Kidney (tissue), 14 donors: ENCODE measurements around the gene SPACA5B. TPM values are rescaled to one million over a fixed set of nuclear protein-coding genes. Genes with fewer than 3 reads are reported as not detected.
"Not testable (repeated sequence)": the region's sequence is repeated elsewhere in the genome, so short reads cannot be mapped to it uniquely, and the experiment has no call there.

ENCODE experiments used
- DNase-seq, 5 donors: peaks; one replicate each; pipeline ENCODE4 v3.0.0-alpha.2; 2013 to 2020
- FAIRE-seq: peaks from 2 replicates; lab custom pipeline; 2012; peaks lifted over from hg19 to GRCh38; lab: Jason Lieb, UNC
- H3K27ac ChIP-seq, 2 donors: one replicate each; pipeline ENCODE4 v1.7.0; 2013; ENCODE audit warnings: low read depth in 2 of 2, low read length in 2 of 2, inconsistent platforms in 1 of 2
- H3K27me3 ChIP-seq: one replicate; pipeline ENCODE4 v1.7.1; 2013; ENCODE audit warnings: low read length, inconsistent platforms; ENCODE audit not compliant: control insufficient read depth, insufficient read depth
- H3K36me3 ChIP-seq, 3 donors: one replicate each; pipeline versions ENCODE4 v1.7.0 to v1.7.1; 2013; ENCODE audit warnings: low read length in 3 of 3, control low read depth in 1 of 3, inconsistent platforms in 1 of 3; ENCODE audit not compliant: insufficient read depth in 3 of 3, control insufficient read depth in 2 of 3
- H3K4me1 ChIP-seq, 3 donors: one replicate each; pipeline versions ENCODE4 v1.7.0 to v1.7.1; 2013; ENCODE audit warnings: low read length in 3 of 3, inconsistent platforms in 1 of 3, low read depth in 1 of 3; ENCODE audit not compliant: control insufficient read depth in 2 of 3, insufficient read depth in 2 of 3
- H3K4me3 ChIP-seq, 3 donors: one replicate each; pipeline versions ENCODE4 v1.7.0 to v1.8.1; 2013; ENCODE audit warnings: low read length in 3 of 3, control low read depth in 1 of 3, inconsistent platforms in 1 of 3
- H3K9ac ChIP-seq, 3 donors: one replicate each; pipeline versions ENCODE4 v1.7.0 to v1.7.1; 2013; ENCODE audit warnings: low read length in 3 of 3, control low read depth in 1 of 3, inconsistent platforms in 1 of 3
- H3K9me3 ChIP-seq, 3 donors: one replicate each; pipeline versions ENCODE4 v1.7.0 to v1.7.1; 2013; ENCODE audit warnings: low read length in 3 of 3, control low read depth in 1 of 3, inconsistent platforms in 1 of 3; ENCODE audit not compliant: control insufficient read depth in 2 of 3, insufficient read depth in 1 of 3
- CTCF ChIP-seq: IDR thresholded peaks from 3 replicates; pipeline ENCODE4 v1.5.1; 2012; ENCODE audit warnings: mild to moderate bottlenecking, moderate library complexity, borderline replicate concordance; ENCODE audit not compliant: insufficient read depth; ENCODE audit errors: extremely low read depth
- intact Hi-C: fragments of 100-400 bp; cut with DNase I; formaldehyde crosslinking; loops from one replicate; pipeline ENCODE4 v1.11.1; 2022
- polyA plus RNA-seq: library from polyadenylated mRNA; stranded (reverse); fragments of 350-450 nt; fragmentation: Illumina TruSeq; extraction: RNeasy Lipid Tissue Mini Kit (QIAGEN cat#74804); gene quantifications from one replicate; pipeline ENCODE4 v1.2.3, GENCODE V29; 2014; ENCODE audit warnings: low read depth, low replicate concordance; ENCODE audit not compliant: insufficient read depth
- total RNA-seq: library from RNA; stranded (reverse); fragmentation: NEBNext Ultra II Directional; extraction: Animal tissue kit (Norgen Biotek cat#: 25700); gene quantifications from one replicate; pipeline ENCODE4 v1.2.1, GENCODE V29; 2021
- donor health status: control.
- donor health status: control.
- donor health status: control.
- donor health status: control.
- donor health status: control.
- donor health status: DM: yes; HTN: yes; CAD: no.
- donor health status: Normal renal cell carcinoma (clear cell type).

Gene SPACA5B
- total and polyA plus RNA-seq, 2 donors from 2014 or later = not detected

- H3K36me3 ChIP-seq = no peaks in the 10 kb centered on the region
- FAIRE-seq = no peak
- intact Hi-C loops = no loop called here
- H3K9ac ChIP-seq = no peak overlapping the region
- no peak overlapping the region for H3K27ac ChIP-seq
- no peak overlapping the region for H3K4me3 ChIP-seq
- DNase-seq = no peak
- H3K9me3 ChIP-seq = no peaks in the 10 kb centered on the region
- no peak for TF ChIP-seq CTCF
- no peaks in the 10 kb centered on the region for H3K27me3 ChIP-seq
- H3K4me1 ChIP-seq = no peaks in the 10 kb centered on the region
These were observed 49.3 kb downstream of the SPACA5B start for GRCh38 chrX:48179691-48180090.

DNA sequence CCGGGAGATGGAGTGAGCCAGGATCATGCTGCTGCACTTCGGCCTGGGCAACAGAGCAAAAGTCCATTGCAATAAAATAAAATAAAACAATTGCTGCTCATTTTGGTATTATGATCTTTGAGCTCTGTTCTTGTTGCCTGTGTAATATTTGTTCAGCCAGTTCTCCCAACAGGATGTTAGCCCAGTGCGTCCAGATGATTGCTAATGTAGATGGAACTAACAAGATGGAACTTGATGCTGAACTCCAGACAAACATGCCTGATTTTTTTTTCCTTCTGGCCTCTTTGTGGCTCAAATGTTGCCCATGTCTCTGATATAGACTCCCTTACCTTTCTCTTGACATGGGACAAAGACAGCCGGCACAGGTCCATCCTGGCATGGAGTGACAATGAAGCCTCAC, 50.4 kb downstream of the SPACA5B start:
- Histone ChIP-seq H3K4me3 (no peak overlapping the region), H3K27ac (no peak overlapping the region), H3K9me3 (no peaks in the 10 kb centered on the region), H3K36me3 (no peaks in the 10 kb centered on the region), H3K4me1 (no peaks in the 10 kb centered on the region), H3K27me3 (no peaks in the 10 kb centered on the region), H3K9ac (no peak overlapping the region)
- TF ChIP-seq CTCF = no peak
- no peak for DNase-seq
- intact Hi-C loops = no loop called here
- no peak for FAIRE-seq

DNA sequence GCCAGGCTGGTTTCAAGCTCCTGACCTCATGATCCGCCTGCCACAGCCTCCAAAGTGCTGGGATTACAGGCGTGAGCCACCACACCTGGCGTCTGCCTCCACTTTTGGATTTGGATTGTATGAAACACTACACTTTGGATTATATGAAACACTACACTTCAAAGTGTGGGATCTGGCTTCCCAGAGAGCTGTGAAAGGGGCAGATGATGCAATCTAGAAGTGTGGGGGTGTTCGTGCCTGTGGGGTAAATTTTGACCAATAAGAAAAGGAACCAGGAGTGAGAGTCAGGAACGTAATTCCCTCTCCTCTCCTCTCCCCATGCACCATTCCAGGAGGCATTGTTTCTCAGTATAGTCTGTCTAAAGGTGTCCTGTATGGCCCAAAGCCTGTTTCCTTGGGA, 51.5 kb downstream of the SPACA5B start:
- intact Hi-C loops, H3K9me3 ChIP-seq, DNase-seq, H3K27ac ChIP-seq, H3K27me3 ChIP-seq, H3K4me3 ChIP-seq, H3K9ac ChIP-seq, H3K36me3 ChIP-seq, FAIRE-seq, H3K4me1 ChIP-seq: not testable (repeated sequence)

Other genes with a start within 250 kb of the SPACA5B start
- gene ZNF182, start 126.6 kb upstream of the SPACA5B start, total RNA-seq = 5.8 TPM
- 3.2 TPM for gene ZNF182, start 126.6 kb upstream of the SPACA5B start, polyA plus RNA-seq
- gene SPACA5, start 123.6 kb upstream of the SPACA5B start, total RNA-seq = not detected
- not detected for gene SPACA5, start 123.6 kb upstream of the SPACA5B start, polyA plus RNA-seq
- 3.3 TPM for gene ZNF630, start 59.0 kb upstream of the SPACA5B start, total RNA-seq
- gene ZNF630, start 59.0 kb upstream of the SPACA5B start, polyA plus RNA-seq = 3.2 TPM
- gene SSX5, start 66.2 kb downstream of the SPACA5B start, total RNA-seq = not detected
- gene SSX5, start 66.2 kb downstream of the SPACA5B start, polyA plus RNA-seq = not detected
- not detected for gene SSX1, start 124.8 kb downstream of the SPACA5B start, total RNA-seq
- gene SSX1, start 124.8 kb downstream of the SPACA5B start, polyA plus RNA-seq = not detected
- gene SSX3, start 226.1 kb downstream of the SPACA5B start, total RNA-seq = not detected
- not detected for gene SSX3, start 226.1 kb downstream of the SPACA5B start, polyA plus RNA-seq